ENCODE data around the gene DMAP1. TPM values are rescaled to one million over a fixed set of nuclear protein-coding genes. Genes with fewer than 3 reads are reported as not detected.
"Not testable (repeated sequence)": the region's sequence is repeated elsewhere in the genome, so short reads cannot be mapped to it uniquely, and the experiment has no call there.

The DMAP1 gene
- total and polyA plus RNA-seq, 12 donors, result 62.4 to 229 (median 87.8) TPM

GRCh38 chr1:44170281-44170823 lies 42.9 kb upstream of the DMAP1 start:
- peaks cover 0 to 10% (median 0%) of the 10 kb centered on the region in 3 donors for H3K9me3 ChIP-seq (replicated peaks in 1 of 3)
- H3K27ac ChIP-seq, result no peak overlapping the region
- intact Hi-C loops (cut with DNase I), result no loop called here
- no peaks in the 10 kb centered on the region for H3K27me3 ChIP-seq
- no peak for DNase-seq
- H3K4me1 ChIP-seq (replicated peaks in 1 of 2), result no peaks in the 10 kb centered on the region
- 86 to 98% (median 91%) methylated on average over 3 of the region's 3 CpGs for WGBS, 4 donors
- no peaks in the 10 kb centered on the region for H3K36me3 ChIP-seq (replicated peaks in 1 of 2)
- no peak for TF ChIP-seq CTCF (IDR thresholded peaks at IDR 0.05)
- TF ChIP-seq POLR2A (IDR thresholded peaks at IDR 0.05), result no peak
- H3K4me3 ChIP-seq, result no peak overlapping the region

GRCh38 chr1:44174630-44175029 lies 38.6 kb upstream of the DMAP1 start:
- no peaks in the 10 kb centered on the region for H3K27me3 ChIP-seq
- no peak for DNase-seq
- no peaks in the 10 kb centered on the region for H3K4me1 ChIP-seq (replicated peaks in 1 of 2)
- TF ChIP-seq CTCF (IDR thresholded peaks at IDR 0.05), result no peak
- H3K27ac ChIP-seq, result no peak overlapping the region
- peaks cover 0 to 10% (median 0%) of the 10 kb centered on the region in 3 donors for H3K9me3 ChIP-seq (replicated peaks in 1 of 3)
- no peaks in the 10 kb centered on the region for H3K36me3 ChIP-seq (replicated peaks in 1 of 2)
- intact Hi-C loops (cut with DNase I), result no loop called here
- H3K4me3 ChIP-seq, result no peak overlapping the region
- WGBS, 4 donors, result 75 to 88% (median 85%) methylated on average over 1 of the region's 1 CpG

GRCh38 chr1:44200336-44200735 lies 12.9 kb upstream of the DMAP1 start:
- no peaks in the 10 kb centered on the region for H3K27me3 ChIP-seq
- DNase-seq, result no peak
- intact Hi-C loops (cut with DNase I), result no loop called here
- no peaks in the 10 kb centered on the region for H3K9me3 ChIP-seq (replicated peaks in 1 of 3)
- WGBS, 4 donors, result 86 to 97% (median 91%) methylated on average over 5 to 8 of the region's 8 CpGs
- H3K4me1 ChIP-seq (replicated peaks in 1 of 2), result no peaks in the 10 kb centered on the region
- H3K4me3 ChIP-seq, result no peak overlapping the region
- H3K36me3 ChIP-seq (replicated peaks in 1 of 2), result no peaks in the 10 kb centered on the region
- H3K27ac ChIP-seq, result no peak overlapping the region
- no peak for TF ChIP-seq CTCF (IDR thresholded peaks at IDR 0.05)
- TF ChIP-seq POLR2A (IDR thresholded peaks at IDR 0.05), result no peak

- 89 to 94% (median 90%) methylated on average over 5 of the region's 5 CpGs for WGBS, 4 donors
- H3K9me3 ChIP-seq (replicated peaks in 1 of 3); H3K36me3 ChIP-seq (replicated peaks in 1 of 2); H3K4me3 ChIP-seq; intact Hi-C loops (cut with DNase I); H3K4me1 ChIP-seq (replicated peaks in 1 of 2); H3K27ac ChIP-seq; H3K27me3 ChIP-seq; DNase-seq: not testable (repeated sequence)
Measured at GRCh38 chr1:44206545-44206944, 6.7 kb upstream of the DMAP1 start.

- no peak for DNase-seq
- no peaks in the 10 kb centered on the region for H3K36me3 ChIP-seq (replicated peaks in 1 of 2)
- H3K9me3 ChIP-seq (replicated peaks in 1 of 3), result no peaks in the 10 kb centered on the region
- no peaks in the 10 kb centered on the region for H3K27me3 ChIP-seq
- TF ChIP-seq CTCF (IDR thresholded peaks at IDR 0.05) (no peak), POLR2A (IDR thresholded peaks at IDR 0.05) (no peak)
- intact Hi-C loops (cut with DNase I), result no loop called here
- no peak overlapping the region for H3K4me3 ChIP-seq
- H3K4me1 ChIP-seq (replicated peaks in 1 of 2), result peaks cover 0 to 9% of the 10 kb centered on the region in 2 donors
- no peak overlapping the region for H3K27ac ChIP-seq
Measured at GRCh38 chr1:44208226-44208625, 5.0 kb upstream of the DMAP1 start.
